ENCODE results near the gene NFAM1.

DNA sequence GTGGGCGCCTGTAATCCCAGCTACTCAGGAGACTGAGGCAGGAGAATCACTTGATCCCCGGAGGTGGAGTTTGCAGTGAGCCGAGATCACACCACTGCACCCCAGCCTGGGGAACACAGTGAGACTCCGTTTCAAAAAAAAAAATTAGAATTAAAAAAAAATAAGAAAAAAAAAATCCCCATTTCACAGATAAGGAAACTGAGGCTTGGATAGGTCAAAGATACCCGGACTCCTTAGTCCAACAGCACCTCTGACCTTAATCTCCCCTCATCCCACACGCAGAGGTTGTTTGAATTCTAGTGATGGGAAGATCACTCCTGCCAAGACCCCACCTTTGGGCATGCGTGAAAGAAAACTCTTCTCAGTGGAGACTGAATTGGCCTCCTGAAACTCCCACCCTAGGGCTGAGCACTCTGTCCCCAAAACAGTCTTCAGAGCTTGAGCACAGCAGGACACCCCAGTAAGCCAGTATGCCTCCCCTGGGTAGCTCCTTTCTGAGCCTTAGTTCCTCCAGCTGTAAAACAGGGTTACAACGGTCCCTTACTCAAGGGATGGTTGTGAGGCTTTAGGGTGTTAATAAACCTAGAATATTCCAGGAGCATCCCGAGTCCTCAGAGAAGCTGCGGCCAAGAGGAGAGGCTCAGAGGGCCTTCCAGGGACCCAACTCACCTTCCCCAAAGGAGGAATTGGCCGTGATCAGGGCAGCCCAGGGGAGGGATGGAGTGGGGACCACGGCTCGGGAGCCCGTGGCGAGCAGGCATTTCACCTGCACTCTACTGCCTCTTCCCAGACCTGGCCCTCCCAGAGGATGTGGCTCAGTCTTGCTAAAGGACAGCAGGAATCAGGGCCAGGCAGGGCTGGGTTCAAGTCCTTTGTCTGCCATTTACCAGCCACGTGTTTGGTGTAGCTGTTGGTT is 73.3 kb downstream of the NFAM1 start:
- TF ChIP-seq CTCF (IDR thresholded peaks at IDR 0.05), result no peak
- no peak for TF ChIP-seq EZH2 (IDR thresholded peaks at IDR 0.05)

Measured in neural progenitor cell (in vitro differentiated cells).